ENCODE data around the gene KBTBD4. TPM values are rescaled to one million over a fixed set of nuclear protein-coding genes. Genes with fewer than 3 reads are reported as not detected.

KBTBD4 gene
- polyA plus RNA-seq, 1 donor from 2014 or later = 79.5 TPM

GRCh38 chr11:47607380-47607779 is 28.6 kb upstream of the KBTBD4 start:
- no peak overlapping the region for H3K4me2 ChIP-seq (ENCODE audit: low read length)
- H3K27ac ChIP-seq (ENCODE audit: low read length) = no peak overlapping the region
- no peaks in the 10 kb centered on the region for H3K27me3 ChIP-seq (ENCODE audit: insufficient read depth, low read depth, low read length)
- H3F3A ChIP-seq (ENCODE audit: insufficient read depth, low read length, poor library complexity, severe bottlenecking) = no peaks in the 10 kb centered on the region
- no peak overlapping the region for H3K9ac ChIP-seq (ENCODE audit: low read length)
- H3K9me3 ChIP-seq (ENCODE audit: low read length) = no peaks in the 10 kb centered on the region
- H3K4me3 ChIP-seq (ENCODE audit: low read length) = no peak overlapping the region
- no peaks in the 10 kb centered on the region for H3K79me2 ChIP-seq (replicated peaks; ENCODE audit: insufficient read depth, low read length)
- TF ChIP-seq EZH2 (IDR thresholded peaks at IDR 0.05; ENCODE audit: borderline replicate concordance, insufficient read depth, low read length, poor library complexity, severe bottlenecking) (no peak), POLR2AphosphoS5 (IDR thresholded peaks at IDR 0.05) (no peak), RAD21 (conservative IDR thresholded peaks at IDR 0.05) (no peak), TAF1 (IDR thresholded peaks at IDR 0.05; ENCODE audit: low read depth) (no peak), SMC3 (conservative IDR thresholded peaks at IDR 0.05; ENCODE audit: poor library complexity) (no peak), EP300 (conservative IDR thresholded peaks at IDR 0.05; ENCODE audit: poor library complexity, severe bottlenecking) (no peak), REST (IDR thresholded peaks at IDR 0.05; ENCODE audit: borderline replicate concordance) (no peak), MXI1 (conservative IDR thresholded peaks at IDR 0.05; ENCODE audit: poor library complexity, severe bottlenecking) (no peak)
- TF ChIP-seq, protein P1, sequence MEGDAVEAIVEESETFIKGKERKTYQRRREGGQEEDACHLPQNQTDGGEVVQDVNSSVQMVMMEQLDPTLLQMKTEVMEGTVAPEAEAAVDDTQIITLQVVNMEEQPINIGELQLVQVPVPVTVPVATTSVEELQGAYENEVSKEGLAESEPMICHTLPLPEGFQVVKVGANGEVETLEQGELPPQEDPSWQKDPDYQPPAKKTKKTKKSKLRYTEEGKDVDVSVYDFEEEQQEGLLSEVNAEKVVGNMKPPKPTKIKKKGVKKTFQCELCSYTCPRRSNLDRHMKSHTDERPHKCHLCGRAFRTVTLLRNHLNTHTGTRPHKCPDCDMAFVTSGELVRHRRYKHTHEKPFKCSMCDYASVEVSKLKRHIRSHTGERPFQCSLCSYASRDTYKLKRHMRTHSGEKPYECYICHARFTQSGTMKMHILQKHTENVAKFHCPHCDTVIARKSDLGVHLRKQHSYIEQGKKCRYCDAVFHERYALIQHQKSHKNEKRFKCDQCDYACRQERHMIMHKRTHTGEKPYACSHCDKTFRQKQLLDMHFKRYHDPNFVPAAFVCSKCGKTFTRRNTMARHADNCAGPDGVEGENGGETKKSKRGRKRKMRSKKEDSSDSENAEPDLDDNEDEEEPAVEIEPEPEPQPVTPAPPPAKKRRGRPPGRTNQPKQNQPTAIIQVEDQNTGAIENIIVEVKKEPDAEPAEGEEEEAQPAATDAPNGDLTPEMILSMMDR (IDR thresholded peaks at IDR 0.05; ENCODE audit: poor library complexity, severe bottlenecking) = no peak
- H4K20me1 ChIP-seq (ENCODE audit: insufficient read depth) = no peaks in the 10 kb centered on the region
- no peaks in the 10 kb centered on the region for H3K9me2 ChIP-seq (ENCODE audit: insufficient read depth, low read length)
- no peaks in the 10 kb centered on the region for H3K36me3 ChIP-seq (ENCODE audit: insufficient read depth, low read length)
- H2AFZ ChIP-seq (ENCODE audit: low read depth, low read length) = no peak overlapping the region

GRCh38 chr11:47606731-47607130 is 28.0 kb upstream of the KBTBD4 start:
- no peaks in the 10 kb centered on the region for H3K36me3 ChIP-seq (ENCODE audit: insufficient read depth, low read length)
- H3K9me3 ChIP-seq (ENCODE audit: low read length) = no peaks in the 10 kb centered on the region
- H3K4me3 ChIP-seq (ENCODE audit: low read length) = no peak overlapping the region
- TF ChIP-seq MXI1 (conservative IDR thresholded peaks at IDR 0.05; ENCODE audit: poor library complexity, severe bottlenecking) = no peak
- TF ChIP-seq POLR2AphosphoS5 (IDR thresholded peaks at IDR 0.05) = peak; percentile 16
- H3K9ac ChIP-seq (ENCODE audit: low read length) = no peak overlapping the region
- H4K20me1 ChIP-seq (ENCODE audit: insufficient read depth) = no peaks in the 10 kb centered on the region
- no peaks in the 10 kb centered on the region for H3K79me2 ChIP-seq (replicated peaks; ENCODE audit: insufficient read depth, low read length)
- H3F3A ChIP-seq (ENCODE audit: insufficient read depth, low read length, poor library complexity, severe bottlenecking) = no peaks in the 10 kb centered on the region
- H3K27ac ChIP-seq (ENCODE audit: low read length) = no peak overlapping the region
- H2AFZ ChIP-seq (ENCODE audit: low read depth, low read length) = no peak overlapping the region
- no peaks in the 10 kb centered on the region for H3K9me2 ChIP-seq (ENCODE audit: insufficient read depth, low read length)
- H3K4me2 ChIP-seq (ENCODE audit: low read length) = no peak overlapping the region
- no peaks in the 10 kb centered on the region for H3K27me3 ChIP-seq (ENCODE audit: insufficient read depth, low read depth, low read length)

- Histone ChIP-seq H3K27me3 (ENCODE audit: insufficient read depth, low read depth, low read length) (no peaks in the 10 kb centered on the region), H3K36me3 (ENCODE audit: insufficient read depth, low read length) (no peaks in the 10 kb centered on the region), H3K79me2 (replicated peaks; ENCODE audit: insufficient read depth, low read length) (no peaks in the 10 kb centered on the region), H2AFZ (ENCODE audit: low read depth, low read length) (no peak overlapping the region), H4K20me1 (ENCODE audit: insufficient read depth) (no peaks in the 10 kb centered on the region), H3K4me2 (ENCODE audit: low read length) (no peak overlapping the region), H3K9me3 (ENCODE audit: low read length) (no peaks in the 10 kb centered on the region), H3K9ac (ENCODE audit: low read length) (no peak overlapping the region), H3K4me3 (ENCODE audit: low read length) (no peak overlapping the region), H3F3A (ENCODE audit: insufficient read depth, low read length, poor library complexity, severe bottlenecking) (no peaks in the 10 kb centered on the region), H3K27ac (ENCODE audit: low read length) (no peak overlapping the region), H3K9me2 (ENCODE audit: insufficient read depth, low read length) (no peaks in the 10 kb centered on the region)
- TF ChIP-seq RAD21 (conservative IDR thresholded peaks at IDR 0.05) (no peak), EZH2 (IDR thresholded peaks at IDR 0.05; ENCODE audit: borderline replicate concordance, insufficient read depth, low read length, poor library complexity, severe bottlenecking) (no peak), SMC3 (conservative IDR thresholded peaks at IDR 0.05; ENCODE audit: poor library complexity) (no peak), REST (IDR thresholded peaks at IDR 0.05; ENCODE audit: borderline replicate concordance) (no peak), MXI1 (conservative IDR thresholded peaks at IDR 0.05; ENCODE audit: poor library complexity, severe bottlenecking) (no peak), TAF1 (IDR thresholded peaks at IDR 0.05; ENCODE audit: low read depth) (no peak), POLR2AphosphoS5 (IDR thresholded peaks at IDR 0.05) (no peak), EP300 (conservative IDR thresholded peaks at IDR 0.05; ENCODE audit: poor library complexity, severe bottlenecking) (no peak)
- TF ChIP-seq, protein P1 (IDR thresholded peaks at IDR 0.05; ENCODE audit: poor library complexity, severe bottlenecking) = no peak
These were observed 27.2 kb upstream of the KBTBD4 start for GRCh38 chr11:47605921-47606320.
